Hepatocyte (in vitro differentiated cells): Measurements from ENCODE around the gene HELZ2.

ENCODE experiments used
- CTCF ChIP-seq: fragments of 200-600 bp; sonication (generic); IDR thresholded peaks from 2 replicates; pipeline ENCODE4 v1.5.1; 2016; ENCODE audit warnings: antibody characterized with exemption, mild to moderate bottlenecking; ENCODE audit not compliant: poor library complexity
- EZH2 ChIP-seq: fragments of 200-600 bp; sonication (generic); IDR thresholded peaks from 2 replicates; pipeline ENCODE4 v1.6.1; 2016; ENCODE audit warnings: antibody characterized with exemption, mild to moderate bottlenecking, borderline replicate concordance
- EZH2phosphoT487 ChIP-seq: fragments of 200-600 bp; sonication (generic); IDR thresholded peaks from one replicate; pipeline ENCODE4 v1.6.1; 2018; ENCODE audit warnings: antibody characterized with exemption, mild to moderate bottlenecking, low read depth, moderate library complexity; ENCODE audit not compliant: unreplicated experiment, severe bottlenecking

GRCh38 chr20:63542696-63543095 is 31.3 kb downstream of the HELZ2 start:
- no peak for TF ChIP-seq CTCF
- TF ChIP-seq EZH2phosphoT487 = no peak
- TF ChIP-seq EZH2 = no peak
